ENCODE results near the gene IL20RB.

Gene IL20RB

GRCh38 chr3:136929977-136930670, 27.7 kb upstream of the IL20RB start:
- Histone ChIP-seq H3K27ac (ENCODE audit: low read length) (no peak overlapping the region), H3K9ac (ENCODE audit: low read depth, low read length) (no peak overlapping the region), H3K36me3 (ENCODE audit: insufficient read depth, low read depth, low read length) (peaks cover 8% of the 10 kb centered on the region; the same call in 1 of the 2 replicates), H3K27me3 (ENCODE audit: insufficient read depth, low read length) (no peaks in the 10 kb centered on the region), H3K4me3 (ENCODE audit: low read length) (no peak overlapping the region), H3K4me1 (ENCODE audit: insufficient read depth, low read length) (no peaks in the 10 kb centered on the region), H3K9me3 (ENCODE audit: insufficient read depth, low read depth, low read length) (no peaks in the 10 kb centered on the region)

DNA sequence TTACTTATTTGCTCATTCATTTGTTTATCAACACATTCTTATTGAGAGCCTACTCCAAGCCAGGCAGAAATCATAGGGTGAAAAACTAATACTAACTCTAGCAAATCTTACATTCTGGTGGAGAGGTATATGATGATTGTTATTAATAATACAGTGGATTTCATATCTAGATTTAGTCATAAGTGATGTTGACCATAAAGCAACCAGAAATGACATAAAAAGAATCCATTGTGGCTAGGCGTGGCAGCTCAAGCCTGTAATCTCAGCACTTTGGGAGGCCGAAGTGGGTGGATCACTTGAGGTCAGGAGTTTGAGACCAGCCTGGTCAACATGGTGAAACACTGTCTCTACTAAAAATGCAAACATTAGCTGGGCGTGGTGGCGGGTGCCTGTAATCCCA, 26.2 kb upstream of the IL20RB start:
- Histone ChIP-seq H3K9ac (ENCODE audit: low read depth, low read length) (no peak overlapping the region), H3K27me3 (ENCODE audit: insufficient read depth, low read length) (no peaks in the 10 kb centered on the region), H3K9me3 (ENCODE audit: insufficient read depth, low read depth, low read length) (no peaks in the 10 kb centered on the region), H3K4me3 (ENCODE audit: low read length) (no peak overlapping the region), H3K27ac (ENCODE audit: low read length) (no peak overlapping the region), H3K36me3 (ENCODE audit: insufficient read depth, low read depth, low read length) (peaks cover 12% of the 10 kb centered on the region; the same call in 1 of the 2 replicates), H3K4me1 (ENCODE audit: insufficient read depth, low read length) (no peaks in the 10 kb centered on the region)

DNA sequence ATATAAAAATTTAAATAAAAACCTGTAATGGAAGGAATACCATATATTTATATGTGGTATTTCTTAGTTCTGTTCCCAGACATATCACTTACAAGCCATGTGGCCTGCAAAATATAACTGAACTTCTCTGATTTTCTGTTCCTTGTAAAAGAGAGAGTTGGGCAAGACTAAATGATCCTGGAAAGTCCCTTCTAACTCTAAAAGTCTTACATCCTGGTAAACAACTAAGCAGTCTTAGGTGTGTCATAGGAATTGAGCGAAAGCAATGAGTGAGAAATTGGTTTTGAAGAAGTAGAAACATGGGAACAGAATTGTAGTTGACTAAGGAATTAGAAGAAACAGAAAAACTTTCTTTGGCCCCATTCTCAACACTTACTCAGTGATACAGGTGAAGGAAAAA, 25.3 kb upstream of the IL20RB start:
- Histone ChIP-seq H3K4me1 (ENCODE audit: insufficient read depth, low read length) (no peaks in the 10 kb centered on the region), H3K4me3 (ENCODE audit: low read length) (no peak overlapping the region), H3K27ac (ENCODE audit: low read length) (no peak overlapping the region), H3K9me3 (ENCODE audit: insufficient read depth, low read depth, low read length) (0 out of 2 replicates have a peak, but pooled peaks cover 6% of the 10 kb centered on the region), H3K9ac (ENCODE audit: low read depth, low read length) (no peak overlapping the region), H3K27me3 (ENCODE audit: insufficient read depth, low read length) (no peaks in the 10 kb centered on the region), H3K36me3 (ENCODE audit: insufficient read depth, low read depth, low read length) (peaks cover 12% of the 10 kb centered on the region; the same call in 1 of the 2 replicates)

- H3K4me1 ChIP-seq (ENCODE audit: insufficient read depth, low read length): no peaks in the 10 kb centered on the region
- no peak overlapping the region for H3K4me3 ChIP-seq (ENCODE audit: low read length)
- no peak overlapping the region for H3K9ac ChIP-seq (ENCODE audit: low read depth, low read length)
- 0 out of 2 replicates have a peak, but pooled peaks cover 6% of the 10 kb centered on the region for H3K9me3 ChIP-seq (ENCODE audit: insufficient read depth, low read depth, low read length)
- no peaks in the 10 kb centered on the region for H3K27me3 ChIP-seq (ENCODE audit: insufficient read depth, low read length)
- peaks cover 8% of the 10 kb centered on the region; the same call in 1 of the 2 replicates for H3K36me3 ChIP-seq (ENCODE audit: insufficient read depth, low read depth, low read length)
- no peak overlapping the region for H3K27ac ChIP-seq (ENCODE audit: low read length)
Observed at GRCh38 chr3:136932978-136933772, 24.6 kb upstream of the IL20RB start.

GRCh38 chr3:136937175-136937574, 20.6 kb upstream of the IL20RB start:
- 0 out of 2 replicates have a peak, but pooled peaks cover 4% of the 10 kb centered on the region for H3K36me3 ChIP-seq (ENCODE audit: insufficient read depth, low read depth, low read length)
- no peaks in the 10 kb centered on the region for H3K27me3 ChIP-seq (ENCODE audit: insufficient read depth, low read length)
- no peak overlapping the region for H3K9ac ChIP-seq (ENCODE audit: low read depth, low read length)
- H3K27ac ChIP-seq (ENCODE audit: low read length): no peak overlapping the region
- 0 out of 2 replicates have a peak, but pooled peaks cover 6% of the 10 kb centered on the region for H3K9me3 ChIP-seq (ENCODE audit: insufficient read depth, low read depth, low read length)
- H3K4me1 ChIP-seq (ENCODE audit: insufficient read depth, low read length): no peaks in the 10 kb centered on the region; the same call in 1 of the 2 replicates
- H3K4me3 ChIP-seq (ENCODE audit: low read length): no peak overlapping the region

- Histone ChIP-seq H3K27me3 (ENCODE audit: insufficient read depth, low read length) (no peaks in the 10 kb centered on the region), H3K36me3 (ENCODE audit: insufficient read depth, low read depth, low read length) (0 out of 2 replicates have a peak, but pooled peaks cover 4% of the 10 kb centered on the region), H3K27ac (ENCODE audit: low read length) (no peak overlapping the region)
Observed at GRCh38 chr3:136937851-136938250, 19.9 kb upstream of the IL20RB start.

GRCh38 chr3:136938334-136938733, 19.4 kb upstream of the IL20RB start:
- peaks cover 9% of the 10 kb centered on the region for H3K4me1 ChIP-seq (ENCODE audit: insufficient read depth, low read length)
- no peak overlapping the region for H3K9ac ChIP-seq (ENCODE audit: low read depth, low read length)
- 0 out of 2 replicates have a peak, but pooled peaks cover 4% of the 10 kb centered on the region for H3K36me3 ChIP-seq (ENCODE audit: insufficient read depth, low read depth, low read length)
- no peak overlapping the region for H3K4me3 ChIP-seq (ENCODE audit: low read length)
- H3K27me3 ChIP-seq (ENCODE audit: insufficient read depth, low read length): no peaks in the 10 kb centered on the region
- H3K9me3 ChIP-seq (ENCODE audit: insufficient read depth, low read depth, low read length): 0 out of 2 replicates have a peak, but pooled peaks cover 6% of the 10 kb centered on the region
- no peak overlapping the region for H3K27ac ChIP-seq (ENCODE audit: low read length)

More at GRCh38 chr3:136937851-136938250, 19.9 kb upstream of the IL20RB start:
- no peak overlapping the region for H3K4me3 ChIP-seq (ENCODE audit: low read length)
- H3K9ac ChIP-seq (ENCODE audit: low read depth, low read length): no peak overlapping the region
- peaks cover 5% of the 10 kb centered on the region; the same call in 1 of the 2 replicates for H3K4me1 ChIP-seq (ENCODE audit: insufficient read depth, low read length)
- H3K9me3 ChIP-seq (ENCODE audit: insufficient read depth, low read depth, low read length): 0 out of 2 replicates have a peak, but pooled peaks cover 6% of the 10 kb centered on the region

- 0 out of 2 replicates have a peak, but pooled peaks cover 6% of the 10 kb centered on the region for H3K9me3 ChIP-seq (ENCODE audit: insufficient read depth, low read depth, low read length)
- H3K9ac ChIP-seq (ENCODE audit: low read depth, low read length): no peak overlapping the region
- H3K4me3 ChIP-seq (ENCODE audit: low read length): no peak overlapping the region
- no peak overlapping the region for H3K27ac ChIP-seq (ENCODE audit: low read length)
- H3K36me3 ChIP-seq (ENCODE audit: insufficient read depth, low read depth, low read length): 0 out of 2 replicates have a peak, but pooled peaks cover 4% of the 10 kb centered on the region
- H3K4me1 ChIP-seq (ENCODE audit: insufficient read depth, low read length): peaks cover 14% of the 10 kb centered on the region
- H3K27me3 ChIP-seq (ENCODE audit: insufficient read depth, low read length): no peaks in the 10 kb centered on the region
Observed at GRCh38 chr3:136939489-136939888, 18.3 kb upstream of the IL20RB start.

DNA sequence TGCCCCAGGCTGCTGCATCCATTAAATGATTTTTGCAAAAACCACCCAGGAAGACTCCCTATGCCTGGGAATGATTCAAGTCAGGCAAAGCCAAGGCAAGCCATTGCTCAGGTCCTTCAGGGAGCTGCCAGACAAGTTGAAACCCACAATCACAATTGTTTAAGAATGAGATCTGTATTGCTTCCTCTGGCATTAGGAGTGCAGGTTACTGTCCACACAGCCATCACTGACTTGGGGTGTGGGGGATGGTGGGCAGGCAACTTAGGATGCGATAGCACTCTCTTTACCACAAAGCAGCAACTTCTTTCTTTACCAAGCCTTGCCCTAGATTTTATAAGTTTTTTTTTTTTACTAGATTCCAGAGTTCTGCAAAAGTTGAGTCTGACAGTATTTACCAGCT, 15.0 kb upstream of the IL20RB start:
- Histone ChIP-seq H3K4me3 (ENCODE audit: low read length) (no peak overlapping the region), H3K9ac (ENCODE audit: low read depth, low read length) (no peak overlapping the region), H3K9me3 (ENCODE audit: insufficient read depth, low read depth, low read length) (no peaks in the 10 kb centered on the region), H3K36me3 (ENCODE audit: insufficient read depth, low read depth, low read length) (peaks cover 10% of the 10 kb centered on the region; the same call in 1 of the 2 replicates), H3K27me3 (ENCODE audit: insufficient read depth, low read length) (no peaks in the 10 kb centered on the region), H3K4me1 (ENCODE audit: insufficient read depth, low read length) (peaks cover 14% of the 10 kb centered on the region), H3K27ac (ENCODE audit: low read length) (no peak overlapping the region)

DNA sequence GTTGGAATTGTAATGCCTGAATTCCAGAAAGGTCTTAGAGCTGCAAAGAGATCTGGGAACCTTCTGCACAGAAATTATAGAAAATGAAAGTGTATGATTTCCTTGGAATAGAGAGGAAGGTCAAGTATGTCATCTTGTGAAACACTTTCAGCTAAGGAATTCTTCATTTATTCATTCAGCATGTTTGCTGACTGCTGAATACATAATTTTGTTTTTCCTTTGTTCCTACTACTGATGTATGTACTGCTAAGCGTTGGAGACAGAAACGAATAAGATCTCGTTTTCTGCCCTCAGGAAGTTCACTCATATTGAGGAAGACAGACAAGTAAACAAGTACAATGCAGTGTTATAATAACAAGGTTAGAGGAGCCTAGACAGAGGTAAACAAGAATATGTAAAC, 14.3 kb upstream of the IL20RB start:
- Histone ChIP-seq H3K27ac (ENCODE audit: low read length) (no peak overlapping the region), H3K4me3 (ENCODE audit: low read length) (no peak overlapping the region), H3K9ac (ENCODE audit: low read depth, low read length) (no peak overlapping the region), H3K36me3 (ENCODE audit: insufficient read depth, low read depth, low read length) (peaks cover 10% of the 10 kb centered on the region; the same call in 1 of the 2 replicates), H3K27me3 (ENCODE audit: insufficient read depth, low read length) (no peaks in the 10 kb centered on the region), H3K9me3 (ENCODE audit: insufficient read depth, low read depth, low read length) (no peaks in the 10 kb centered on the region), H3K4me1 (ENCODE audit: insufficient read depth, low read length) (peaks cover 14% of the 10 kb centered on the region)

GRCh38 chr3:136946978-136947377, 10.8 kb upstream of the IL20RB start:
- Histone ChIP-seq H3K4me3 (ENCODE audit: low read length) (no peak overlapping the region), H3K36me3 (ENCODE audit: insufficient read depth, low read depth, low read length) (peaks cover 10% of the 10 kb centered on the region; the same call in 1 of the 2 replicates), H3K9ac (ENCODE audit: low read depth, low read length) (no peak overlapping the region), H3K9me3 (ENCODE audit: insufficient read depth, low read depth, low read length) (no peaks in the 10 kb centered on the region), H3K27ac (ENCODE audit: low read length) (no peak overlapping the region), H3K4me1 (ENCODE audit: insufficient read depth, low read length) (peaks cover 14% of the 10 kb centered on the region), H3K27me3 (ENCODE audit: insufficient read depth, low read length) (no peaks in the 10 kb centered on the region)

Measured in iPS-20b (cell line).